ENCODE results near the gene NHLH1. TPM values are rescaled to one million over a fixed set of nuclear protein-coding genes. Genes with fewer than 3 reads are reported as not detected.
"Not testable (repeated sequence)": the region's sequence is repeated elsewhere in the genome, so short reads cannot be mapped to it uniquely, and the experiment has no call there.

Gene NHLH1
- total RNA-seq, 2 experiments from 2014 or later, result 0.40 to 0.43 TPM

GRCh38 chr1:160371756-160372155 lies 4.9 kb downstream of the NHLH1 start:
- ChIA-PET CTCF (no interaction called here), POLR2A (interaction anchor here (0.8 kb wide), 1 partner anchor 17 kb away, joined by 3 read pairs; no protein-coding TSS in a partner anchor)
- DNase-seq, result no peak
- Mint-ChIP-seq H3K9me3 (no peaks in the 10 kb centered on the region), H3K4me1 (peaks cover 14% of the 10 kb centered on the region), H3K27me3 (peaks cover 2% of the 10 kb centered on the region), H3K27ac (no peak overlapping the region), H3K36me3 (ENCODE audit: low read depth) (no peaks in the 10 kb centered on the region), H3K4me3 (no peak overlapping the region)

DNA sequence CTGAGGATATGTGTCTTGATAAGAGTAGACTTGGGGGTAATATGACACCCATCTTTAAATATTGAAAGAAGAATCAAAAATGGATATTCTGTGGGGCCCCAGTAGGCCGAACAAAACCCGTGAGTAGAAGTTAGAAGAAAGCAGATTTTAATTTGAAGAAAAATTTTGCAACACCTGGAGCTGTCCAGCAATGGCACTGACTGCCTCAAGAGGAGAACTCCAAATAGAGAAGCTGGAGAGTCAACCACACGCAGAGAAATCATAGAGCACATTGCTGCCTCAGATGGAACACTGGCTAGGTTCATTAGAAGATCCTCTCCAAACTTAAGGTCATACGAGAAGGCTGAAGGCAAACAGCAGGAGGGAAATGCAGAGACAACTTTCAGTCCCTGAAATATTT lies 6.8 kb downstream of the NHLH1 start:
- Mint-ChIP-seq H3K27me3 (peaks cover 3% of the 10 kb centered on the region), H3K4me1 (peaks cover 14% of the 10 kb centered on the region), H3K9me3 (no peaks in the 10 kb centered on the region), H3K4me3 (no peak overlapping the region), H3K27ac (no peak overlapping the region), H3K36me3 (ENCODE audit: low read depth) (no peaks in the 10 kb centered on the region)
- DNase-seq, result no peak
- POLR2A ChIA-PET, result no interaction called here
- CTCF ChIA-PET, result interaction anchor here (0.6 to 4.6 kb wide), 2 partner anchors 82 to 368 kb away, joined by 4 to 30 read pairs; no protein-coding TSS in a partner anchor

GRCh38 chr1:160374306-160375110 lies 7.6 kb downstream of the NHLH1 start:
- Mint-ChIP-seq H3K4me3 (no peak overlapping the region), H3K36me3 (ENCODE audit: low read depth) (no peaks in the 10 kb centered on the region)
- POLR2A ChIA-PET, result interaction anchor here (1.5 kb wide), 1 partner anchor 32 kb away, joined by 3 read pairs; no protein-coding TSS in a partner anchor

DNA sequence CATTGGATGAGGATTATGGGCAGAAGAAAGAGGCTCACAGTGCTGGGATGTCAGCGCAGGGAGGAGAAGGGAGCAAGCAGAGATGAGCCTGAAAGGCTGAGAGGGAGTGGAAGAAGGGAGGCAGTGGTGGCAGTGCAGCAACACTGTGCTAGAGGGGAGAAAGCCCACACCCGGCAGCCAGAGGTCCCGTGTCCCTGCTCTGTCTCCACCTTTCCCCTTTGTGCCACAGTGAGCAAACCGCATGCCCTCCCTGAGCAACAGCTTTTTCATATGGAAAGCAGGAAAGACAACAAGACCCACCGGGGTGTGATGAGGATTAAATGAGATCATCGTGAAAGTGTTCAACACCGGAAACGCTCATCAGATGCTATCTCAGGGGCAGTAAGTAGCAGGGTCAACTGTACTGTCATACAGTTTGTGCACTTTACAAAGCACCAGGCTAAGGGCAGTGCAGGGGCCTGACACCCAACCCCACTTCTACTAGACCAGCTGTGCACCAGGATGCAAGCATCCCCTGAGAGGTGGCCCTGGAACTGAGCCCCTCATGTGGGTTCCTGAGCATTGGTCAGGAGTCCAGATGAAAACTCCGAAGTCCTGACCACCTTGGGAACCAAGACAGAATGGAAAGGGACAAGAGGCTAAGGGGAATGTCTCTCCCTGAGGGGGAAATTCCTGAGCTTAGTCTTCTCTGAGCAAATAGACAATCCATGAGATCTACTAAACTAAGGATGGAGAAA lies 9.1 kb downstream of the NHLH1 start:
- H3K36me3 Mint-ChIP-seq (ENCODE audit: low read depth), result no peaks in the 10 kb centered on the region
- no peak overlapping the region for H3K4me3 Mint-ChIP-seq
- peaks cover 14% of the 10 kb centered on the region for H3K4me1 Mint-ChIP-seq
- DNase-seq, result peak; percentile 21
- ChIA-PET CTCF (interaction anchor here (0.6 to 4.6 kb wide), 27 partner anchors 8 to 325 kb away, joined by 3 to 30 read pairs (median 4); partner anchors contain the start of genes DCAF8, NHLH1 and PEA15), POLR2A (interaction anchor here (0.8 to 1.5 kb wide), 4 partner anchors 18 to 34 kb away, joined by 3 to 5 read pairs (median 3); partner anchors contain the start of gene NCSTN)
- H3K27me3 Mint-ChIP-seq, result peaks cover 8% of the 10 kb centered on the region
- H3K27ac Mint-ChIP-seq, result no peak overlapping the region
- H3K9me3 Mint-ChIP-seq, result no peaks in the 10 kb centered on the region

More at GRCh38 chr1:160374306-160375110, 7.6 kb downstream of the NHLH1 start:
- peaks cover 14% of the 10 kb centered on the region for H3K4me1 Mint-ChIP-seq
- CTCF ChIA-PET, result interaction anchor here (0.6 to 4.6 kb wide), 3 partner anchors 83 to 368 kb away, joined by 4 to 30 read pairs (median 15); no protein-coding TSS in a partner anchor
- no peaks in the 10 kb centered on the region for H3K9me3 Mint-ChIP-seq
- no peak for DNase-seq
- peaks cover 6% of the 10 kb centered on the region for H3K27me3 Mint-ChIP-seq
- no peak overlapping the region for H3K27ac Mint-ChIP-seq

DNA sequence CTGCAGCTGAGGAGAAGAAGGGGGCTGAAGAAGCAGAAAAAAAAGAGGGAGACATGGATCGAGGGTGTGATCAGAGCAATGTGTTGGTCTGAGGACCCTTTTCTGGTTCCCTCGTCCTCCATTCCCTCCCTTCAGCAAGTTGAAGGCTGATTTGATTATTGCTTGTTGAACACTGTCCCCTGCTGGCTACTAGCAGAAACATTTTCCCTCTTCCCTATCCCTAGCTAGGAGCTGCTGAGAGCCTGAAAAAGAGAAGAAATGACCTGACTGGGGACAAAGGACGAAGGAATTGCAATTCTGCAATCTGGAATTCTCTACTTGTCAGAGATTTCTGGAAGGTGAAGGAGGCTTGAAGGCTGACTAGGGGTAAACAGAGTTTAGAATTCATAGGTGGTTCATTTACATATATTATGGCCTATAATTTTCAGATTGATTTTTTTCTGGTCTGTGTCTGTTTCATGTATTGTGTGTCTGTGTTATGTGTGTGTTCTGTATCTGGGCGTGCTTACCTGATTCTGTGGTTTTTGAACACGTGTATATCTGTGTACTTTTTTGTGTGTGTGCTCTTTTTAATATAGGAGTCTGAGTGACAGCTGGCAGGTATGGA lies 9.8 kb downstream of the NHLH1 start:
- peaks cover 8% of the 10 kb centered on the region for H3K27me3 Mint-ChIP-seq
- no peaks in the 10 kb centered on the region for H3K9me3 Mint-ChIP-seq
- peak; percentile 38 for DNase-seq
- CTCF ChIA-PET, result interaction anchor here (0.6 to 4.6 kb wide), 34 partner anchors 8 to 291 kb away, joined by 3 to 30 read pairs (median 4); partner anchors contain the start of genes DCAF8, NHLH1 and PEA15
- no peak overlapping the region for H3K27ac Mint-ChIP-seq
- POLR2A ChIA-PET, result interaction anchor here (0.8 to 1.3 kb wide), 4 partner anchors 19 to 231 kb away, joined by 3 to 5 read pairs (median 4); partner anchors contain the start of gene NCSTN
- H3K4me1 Mint-ChIP-seq, result peaks cover 14% of the 10 kb centered on the region
- no peaks in the 10 kb centered on the region for H3K36me3 Mint-ChIP-seq (ENCODE audit: low read depth)
- no peak overlapping the region for H3K4me3 Mint-ChIP-seq

- peaks cover 14% of the 10 kb centered on the region for H3K4me1 Mint-ChIP-seq
- ChIA-PET POLR2A (interaction anchor here (1.1 to 1.4 kb wide), 2 partner anchors 9 to 230 kb away, joined by 3 to 4 read pairs; no protein-coding TSS in a partner anchor), CTCF (interaction anchor here (1.0 to 4.6 kb wide), 15 partner anchors 9 to 292 kb away, joined by 3 to 30 read pairs (median 6); partner anchors contain the start of gene NHLH1)
- peaks cover 8% of the 10 kb centered on the region for H3K27me3 Mint-ChIP-seq
- H3K36me3 Mint-ChIP-seq (ENCODE audit: low read depth), result no peaks in the 10 kb centered on the region
- no peak overlapping the region for H3K27ac Mint-ChIP-seq
- H3K4me3 Mint-ChIP-seq, result no peak overlapping the region
- no peak for DNase-seq
- H3K9me3 Mint-ChIP-seq, result no peaks in the 10 kb centered on the region
Measured at GRCh38 chr1:160377585-160378206, 10.8 kb downstream of the NHLH1 start.

- H3K9me3 Mint-ChIP-seq; H3K4me1 Mint-ChIP-seq; H3K36me3 Mint-ChIP-seq (ENCODE audit: low read depth); DNase-seq; CTCF ChIA-PET; POLR2A ChIA-PET; H3K27ac Mint-ChIP-seq; H3K4me3 Mint-ChIP-seq: not testable (repeated sequence)
- H3K27me3 Mint-ChIP-seq, result peaks cover 36% of the 10 kb centered on the region
Measured at GRCh38 chr1:160384812-160385211, 17.9 kb downstream of the NHLH1 start.

GRCh38 chr1:160388406-160388805 lies 21.5 kb downstream of the NHLH1 start:
- POLR2A ChIA-PET; H3K9me3 Mint-ChIP-seq; H3K36me3 Mint-ChIP-seq (ENCODE audit: low read depth); H3K4me3 Mint-ChIP-seq; DNase-seq; H3K4me1 Mint-ChIP-seq; CTCF ChIA-PET; H3K27ac Mint-ChIP-seq: not testable (repeated sequence)
- peaks cover 45% of the 10 kb centered on the region for H3K27me3 Mint-ChIP-seq

- Mint-ChIP-seq H3K36me3 (ENCODE audit: low read depth) (no peaks in the 10 kb centered on the region), H3K27ac (no peak overlapping the region), H3K4me1 (peaks cover 5% of the 10 kb centered on the region), H3K4me3 (no peak overlapping the region), H3K9me3 (no peaks in the 10 kb centered on the region), H3K27me3 (peaks cover 38% of the 10 kb centered on the region)
- ChIA-PET CTCF (interaction anchor here (0.6 to 1.4 kb wide), 2 partner anchors 18 to 596 kb away, joined by 3 to 4 read pairs; no protein-coding TSS in a partner anchor), POLR2A (no interaction called here)
- no peak for DNase-seq
Measured at GRCh38 chr1:160394673-160395072, 27.8 kb downstream of the NHLH1 start.

DNA sequence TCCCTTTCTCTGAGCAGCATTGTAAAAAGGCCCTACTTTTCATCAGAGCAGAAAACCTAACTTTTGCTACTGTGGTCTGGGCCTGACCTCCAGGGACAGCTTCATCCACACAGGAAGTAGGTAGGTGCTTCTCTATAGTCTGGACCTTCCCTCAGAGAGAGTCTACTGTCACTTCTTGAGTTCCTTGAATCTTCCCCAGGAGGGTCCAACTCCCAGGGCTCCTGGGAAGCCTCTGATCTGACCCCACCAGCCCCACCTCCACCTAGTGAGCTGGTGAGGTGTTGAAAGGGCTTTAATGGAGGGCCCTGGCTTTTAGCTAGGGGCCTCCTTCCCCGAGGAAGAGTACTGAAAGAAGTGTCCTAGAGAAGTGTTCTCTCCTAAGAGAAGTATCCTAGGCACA lies 30.8 kb downstream of the NHLH1 start:
- ChIA-PET POLR2A (no interaction called here), CTCF (interaction anchor here (1.2 kb wide), 1 partner anchor 209 kb away, joined by 4 read pairs; no protein-coding TSS in a partner anchor)
- peaks cover 6% of the 10 kb centered on the region for H3K4me1 Mint-ChIP-seq
- H3K27me3 Mint-ChIP-seq, result peaks cover 46% of the 10 kb centered on the region
- no peaks in the 10 kb centered on the region for H3K36me3 Mint-ChIP-seq (ENCODE audit: low read depth)
- H3K27ac Mint-ChIP-seq, result no peak overlapping the region
- H3K9me3 Mint-ChIP-seq, result no peaks in the 10 kb centered on the region
- no peak for DNase-seq
- H3K4me3 Mint-ChIP-seq, result no peak overlapping the region

GRCh38 chr1:160398823-160399222 lies 32.0 kb downstream of the NHLH1 start:
- ChIA-PET POLR2A (no interaction called here), CTCF (no interaction called here)
- DNase-seq, result no peak
- H3K27me3 Mint-ChIP-seq, result peaks cover 52% of the 10 kb centered on the region
- peaks cover 6% of the 10 kb centered on the region for H3K4me1 Mint-ChIP-seq
- no peaks in the 10 kb centered on the region for H3K36me3 Mint-ChIP-seq (ENCODE audit: low read depth)
- no peaks in the 10 kb centered on the region for H3K9me3 Mint-ChIP-seq
- no peak overlapping the region for H3K4me3 Mint-ChIP-seq
- no peak overlapping the region for H3K27ac Mint-ChIP-seq

DNA sequence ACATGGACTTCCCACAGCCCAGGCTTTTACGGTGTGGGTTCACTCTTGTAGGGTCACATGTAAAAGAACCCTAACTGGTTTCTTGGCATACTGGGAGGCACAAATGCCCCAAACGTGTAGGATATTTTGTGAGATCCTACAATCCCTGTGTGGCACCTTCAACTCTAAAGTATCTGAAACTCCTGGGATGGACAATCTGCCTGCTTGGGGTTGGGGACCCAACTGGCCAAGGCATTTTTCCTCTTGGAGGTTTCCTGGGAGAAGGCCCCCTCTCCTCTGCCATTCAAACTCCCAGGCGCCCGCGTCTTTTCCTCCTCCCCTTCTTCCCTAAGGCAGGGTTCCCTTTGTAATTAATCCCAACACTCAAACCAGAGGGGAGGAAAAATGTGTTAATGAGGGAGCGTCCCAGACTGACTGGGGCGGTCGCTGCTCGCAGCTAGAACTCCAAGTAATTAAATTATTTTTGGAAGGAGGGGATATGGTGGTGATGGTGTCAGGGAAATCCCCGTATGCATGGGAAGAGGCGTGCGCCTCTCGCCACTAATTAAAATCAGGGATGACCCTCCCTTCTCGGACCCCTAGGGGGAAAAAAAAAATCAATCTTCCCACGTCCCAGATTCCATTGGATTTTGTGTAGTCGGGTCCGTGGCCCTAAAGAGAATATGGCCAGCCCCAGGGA lies 32.8 kb downstream of the NHLH1 start:
- Mint-ChIP-seq H3K27ac (no peak overlapping the region), H3K9me3 (no peaks in the 10 kb centered on the region), H3K4me3 (no peak overlapping the region), H3K27me3 (peaks cover 51% of the 10 kb centered on the region), H3K4me1 (peaks cover 6% of the 10 kb centered on the region), H3K36me3 (ENCODE audit: low read depth) (no peaks in the 10 kb centered on the region)
- ChIA-PET POLR2A (no interaction called here), CTCF (interaction anchor here (0.6 kb wide), 1 partner anchor 18 kb away, joined by 3 read pairs; no protein-coding TSS in a partner anchor)
- DNase-seq, result no peak

Data from activated CD4-positive, alpha-beta memory T cell treated with anti-CD3 and anti-CD28 coated beads, Interleukin-2, amount 10 ng/mL, durations not matched to agents 7 days and 5 days (primary cell).